Measurements from ENCODE around the gene B3GLCT. TPM values are rescaled to one million over a fixed set of nuclear protein-coding genes. Genes with fewer than 3 reads are reported as not detected.

Gene B3GLCT
- total RNA-seq: 10 to 100 TPM in 2 of 8 experiments, 1 to 10 TPM in 6; 4.1 to 35.7 (median 7.8) TPM

DNA sequence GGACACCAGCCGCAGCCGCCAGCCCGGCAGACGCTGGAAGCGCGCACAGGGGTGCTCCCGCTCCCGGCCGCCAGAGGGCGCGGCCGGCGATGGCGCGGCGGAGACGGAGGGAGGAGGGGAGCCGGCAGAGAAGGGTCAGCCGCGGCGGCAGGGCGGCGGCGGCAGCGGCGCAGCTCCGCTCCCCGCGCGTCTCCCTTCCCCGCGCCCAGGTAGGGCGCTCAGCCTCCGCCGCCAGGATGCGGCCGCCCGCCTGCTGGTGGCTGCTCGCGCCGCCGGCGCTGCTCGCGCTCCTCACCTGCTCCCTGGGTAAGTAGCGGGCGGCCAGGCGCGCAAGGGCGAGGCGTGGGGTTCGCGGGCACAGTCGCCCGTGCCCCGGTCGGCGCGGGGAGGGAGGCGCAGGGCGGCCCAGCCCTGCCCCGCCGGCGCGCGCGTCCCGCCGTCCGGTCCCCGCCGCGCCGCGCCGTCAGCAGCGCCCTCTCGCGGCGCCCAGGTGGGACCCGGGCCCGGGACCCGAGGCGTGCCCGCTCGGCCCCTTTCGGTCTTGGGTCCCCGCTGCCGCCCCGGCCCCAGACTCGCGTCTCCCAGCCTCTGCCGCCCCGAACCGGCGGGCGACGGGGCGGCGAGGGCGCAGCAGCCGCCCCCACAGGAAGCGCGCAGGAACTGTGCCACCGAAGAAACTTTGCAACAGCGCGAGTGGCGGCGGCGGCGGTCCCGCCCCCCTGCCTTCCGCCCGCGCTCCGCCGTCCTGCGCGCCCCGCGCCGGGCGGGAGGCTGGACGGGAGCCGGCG is at the start of gene B3GLCT:
TSS of gene B3GLCT (plus strand) at position 127 of the 788 bp plus-strand sequence. CDS start at position 237, 110 bp downstream.
- ATAC-seq (replicated peaks in 6 of 8): peak; percentile 75 to 88 (median 80)
- WGBS, 10 experiments: 0 to 3% (median 0%) methylated on average over 1 to 7 of the region's 126 CpGs; no CpG with 5 or more reads in 7 of the 10 experiments

DNA sequence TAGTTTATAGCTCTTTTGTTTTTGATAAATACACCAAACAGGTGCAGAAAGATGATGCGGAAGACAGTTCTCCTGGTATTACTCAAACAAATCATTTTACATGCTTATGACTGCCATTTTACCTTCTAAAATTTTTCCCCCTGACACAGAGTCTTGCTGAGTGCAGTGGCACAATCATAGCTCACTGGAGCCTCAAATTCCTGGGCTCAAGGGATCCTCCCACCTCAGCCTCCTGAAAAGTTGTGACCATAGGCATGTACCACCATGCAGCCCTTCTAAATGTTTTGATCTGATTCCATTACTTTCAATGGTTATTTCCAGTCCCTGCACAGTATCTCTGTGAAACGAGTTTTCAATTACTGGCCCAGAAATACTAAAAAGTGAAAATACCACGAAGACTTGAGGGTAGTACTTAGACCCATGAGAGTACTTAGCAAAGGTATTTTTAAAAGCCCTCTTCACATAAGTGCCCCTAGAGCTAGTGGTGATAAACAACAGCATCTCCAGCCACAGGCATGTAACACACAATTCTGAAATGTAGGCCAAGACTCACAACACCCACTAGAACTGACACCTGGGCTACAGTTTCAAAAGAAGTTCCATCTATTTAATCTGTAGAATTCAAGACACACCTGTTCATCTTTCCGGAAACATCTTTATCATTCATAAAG is 49.3 kb upstream of the B3GLCT start:
- WGBS, 10 experiments: 83 to 100% (median 98%) methylated on average over 1 to 4 of the region's 4 CpGs
- Histone ChIP-seq H3K4me3 (no peak overlapping the region), H3K4me1 (replicated peaks in 1 of 2) (no peaks in the 10 kb centered on the region), H3K27ac (no peak overlapping the region)
- ATAC-seq (replicated peaks in 6 of 8): no peak
- in situ Hi-C loops (cut with MboI; ENCODE audit: low pct_unique_long_range_greater_than_20kb in 2 of 9, low sequenced_read_pairs in 9 of 9, unreplicated experiment in 9 of 9): no loop called here

More for the DNA sequence above, at the start of gene B3GLCT:
- Histone ChIP-seq H3K4me1 (replicated peaks in 1 of 2) (peaks cover 10 to 13% of the 10 kb centered on the region in 2 donors), H3K27ac (peak within 1 kb of the TSS; percentile 86 to 95), H3K4me3 (peak within 1 kb of the TSS; percentile 82 to 100 (median 93))
- in situ Hi-C loops (cut with MboI; ENCODE audit: low pct_unique_long_range_greater_than_20kb in 2 of 9, low sequenced_read_pairs in 9 of 9, unreplicated experiment in 9 of 9): no loop called here

DNA sequence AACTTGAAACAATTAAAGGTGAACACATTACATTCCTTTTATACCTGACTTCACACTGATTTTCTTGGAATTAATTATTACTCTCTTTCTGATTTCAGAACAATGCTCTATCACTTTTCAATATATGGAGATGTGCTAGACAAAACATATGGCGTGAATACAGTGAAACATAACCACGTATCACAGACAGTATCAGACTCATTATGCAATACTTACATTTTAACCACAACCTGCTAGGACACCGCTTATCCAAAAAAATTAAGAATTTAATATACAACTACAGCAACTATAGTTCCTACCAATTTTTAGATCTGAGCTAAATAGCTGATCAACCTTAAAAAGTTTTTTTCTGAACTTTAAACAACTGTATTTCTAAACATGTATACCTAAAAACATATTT is 47.9 kb upstream of the B3GLCT start:
- in situ Hi-C loops (cut with MboI; ENCODE audit: low pct_unique_long_range_greater_than_20kb in 2 of 9, low sequenced_read_pairs in 9 of 9, unreplicated experiment in 9 of 9): no loop called here
- Histone ChIP-seq H3K27ac (no peak overlapping the region), H3K4me1 (replicated peaks in 1 of 2) (no peaks in the 10 kb centered on the region), H3K4me3 (no peak overlapping the region)
- ATAC-seq (replicated peaks in 6 of 8): no peak
- 94 to 100% (median 100%) methylated on average over 1 to 3 of the region's 3 CpGs for WGBS, 10 experiments

DNA sequence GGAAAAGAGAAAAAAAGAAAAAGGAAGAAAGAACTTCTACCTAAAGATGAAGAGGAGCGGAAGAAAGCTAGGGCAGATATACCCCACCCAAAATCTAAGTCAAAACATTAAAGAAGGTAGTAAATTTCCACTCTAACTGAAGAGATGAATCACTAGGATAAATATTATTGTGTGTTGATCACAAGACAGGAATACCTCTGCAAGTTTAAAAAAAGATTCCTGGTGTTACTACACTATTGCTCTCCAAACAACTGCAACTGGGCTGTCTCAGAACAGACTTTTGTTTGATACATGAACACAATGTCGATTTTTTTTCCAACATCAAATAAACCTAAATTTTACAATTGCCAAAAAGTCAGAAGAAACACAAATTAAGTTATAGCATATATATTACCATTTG is 44.8 kb upstream of the B3GLCT start:
- Histone ChIP-seq H3K4me1 (replicated peaks in 1 of 2) (peaks cover 10 to 12% of the 10 kb centered on the region in 2 donors), H3K27ac (no peak overlapping the region), H3K4me3 (no peak overlapping the region)
- no peak for ATAC-seq (replicated peaks in 6 of 8)
- in situ Hi-C loops (cut with MboI; ENCODE audit: low pct_unique_long_range_greater_than_20kb in 2 of 9, low sequenced_read_pairs in 9 of 9, unreplicated experiment in 9 of 9): no loop called here
- 85 to 100% (median 100%) methylated on average over 1 to 2 of the region's 2 CpGs for WGBS, 10 experiments

DNA sequence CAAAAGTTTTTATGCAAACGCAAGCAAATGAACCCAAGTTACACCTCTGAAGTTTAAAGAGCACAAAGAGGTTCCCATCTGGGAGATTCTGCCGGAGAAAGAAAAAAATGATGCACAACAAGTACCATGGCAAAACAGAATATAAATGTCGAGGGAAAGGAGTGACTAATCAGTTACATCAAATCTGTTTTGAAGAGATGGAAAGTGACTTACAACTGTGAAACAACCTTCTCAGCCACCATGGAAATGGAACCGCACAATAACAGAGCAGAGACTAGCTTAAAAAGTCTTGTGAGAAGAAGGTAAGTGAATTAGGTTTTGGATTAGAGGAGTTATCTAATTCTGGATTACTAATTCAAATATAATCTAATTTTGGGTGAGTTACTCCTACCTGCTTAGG is 40.5 kb upstream of the B3GLCT start:
- in situ Hi-C loops (cut with MboI; ENCODE audit: low pct_unique_long_range_greater_than_20kb in 2 of 9, low sequenced_read_pairs in 9 of 9, unreplicated experiment in 9 of 9): no loop called here
- whole genome bisulfite sequencing, 10 experiments: 63 to 100% (median 82%) methylated on average over 1 to 4 of the region's 4 CpGs; no CpG with 5 or more reads in 1 of the 10 experiments
- H3K27ac ChIP-seq: no peak overlapping the region
- ATAC-seq (replicated peaks in 6 of 8): no peak
- H3K4me1 ChIP-seq (replicated peaks in 1 of 2): peaks cover 10 to 12% of the 10 kb centered on the region in 2 donors
- H3K4me3 ChIP-seq: peak overlapping the region in 3 of 5 donors; percentile 66 to 78 (median 70)

DNA sequence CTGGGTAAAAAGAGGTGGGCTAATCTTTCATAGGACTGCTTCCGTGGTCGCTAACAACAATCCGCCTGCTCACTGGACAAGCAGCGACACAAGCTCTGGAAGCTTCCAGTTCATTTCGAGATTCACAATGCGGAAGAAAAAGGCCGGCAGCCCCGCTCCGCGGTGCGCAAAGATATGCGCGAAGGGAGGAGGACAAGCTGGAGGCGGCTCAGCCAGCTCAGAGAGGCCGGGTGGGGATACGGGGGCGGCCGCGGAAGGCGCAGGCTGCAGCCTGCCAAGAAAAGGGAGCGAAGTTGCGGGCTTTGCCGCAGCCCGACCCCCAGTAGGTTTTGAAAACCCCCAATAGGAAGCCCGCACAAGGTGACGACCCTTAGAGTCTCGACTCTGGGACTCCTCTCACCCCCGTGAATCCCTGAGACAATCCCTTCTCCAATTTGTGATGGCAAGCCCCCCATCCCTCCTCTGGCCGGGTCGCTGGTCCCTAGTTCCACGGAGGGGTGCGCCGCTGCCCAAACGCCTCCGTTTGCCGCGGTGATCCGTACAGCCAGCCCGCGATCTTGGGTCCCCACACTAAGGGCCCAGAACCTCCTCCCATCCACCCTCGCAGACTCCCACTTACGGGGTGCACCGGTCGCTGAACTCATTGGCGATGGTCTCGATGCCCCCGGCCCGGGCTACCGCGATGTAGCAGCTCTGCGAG is 38.8 kb upstream of the B3GLCT start:
- peaks cover 10 to 12% of the 10 kb centered on the region in 2 donors for H3K4me1 ChIP-seq (replicated peaks in 1 of 2)
- in situ Hi-C loops (cut with MboI; ENCODE audit: low pct_unique_long_range_greater_than_20kb in 2 of 9, low sequenced_read_pairs in 9 of 9, unreplicated experiment in 9 of 9): no loop called here
- peak overlapping the region; percentile 68 to 90 for H3K27ac ChIP-seq
- peak; percentile 4 to 31 (median 12) for ATAC-seq (replicated peaks in 6 of 8)
- 0 to 4% (median 0%) methylated on average over 2 to 19 of the region's 51 CpGs; no CpG with 5 or more reads in 2 of the 10 experiments for WGBS, 10 experiments
- H3K4me3 ChIP-seq: peak overlapping the region; percentile 66 to 98 (median 71)

DNA sequence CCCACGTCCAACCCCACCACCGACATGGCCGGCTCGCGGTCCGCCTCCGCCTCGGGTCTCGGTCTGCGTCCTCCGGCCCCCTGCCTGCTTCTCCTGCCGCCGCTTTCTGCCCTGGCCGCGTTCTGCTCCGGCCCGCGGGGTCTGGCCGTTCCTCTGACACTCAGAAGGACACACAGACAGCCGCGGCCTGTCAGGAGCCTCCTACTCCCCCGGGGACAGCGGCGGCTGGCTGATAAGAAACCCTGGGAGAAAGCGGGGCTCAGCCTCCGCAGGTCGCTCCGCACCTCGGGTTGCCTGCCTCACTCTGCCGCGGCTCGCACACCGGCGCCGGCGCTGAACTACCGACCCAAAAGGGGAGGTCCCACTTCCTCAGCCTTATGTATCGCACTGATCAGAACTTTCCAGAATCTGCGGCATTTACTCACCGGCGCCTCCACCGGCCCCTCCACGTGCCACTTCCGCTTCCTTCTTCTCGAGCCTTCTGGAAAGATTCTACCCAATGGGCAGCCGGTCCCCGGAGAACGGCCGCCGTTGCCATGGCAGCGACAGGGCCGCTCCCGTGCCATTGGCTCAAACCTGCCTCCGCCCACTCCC is 38.1 kb upstream of the B3GLCT start, which contains the start of gene HSPH1:
TSS of gene HSPH1 (minus strand) at position 348 of the 594 bp plus-strand sequence. CDS start at position 26, 322 bp downstream.
- 0 to 3% (median 1%) methylated on average over 12 to 18 of the region's 54 CpGs; no CpG with 5 or more reads in 5 of the 10 experiments for WGBS, 10 experiments

DNA sequence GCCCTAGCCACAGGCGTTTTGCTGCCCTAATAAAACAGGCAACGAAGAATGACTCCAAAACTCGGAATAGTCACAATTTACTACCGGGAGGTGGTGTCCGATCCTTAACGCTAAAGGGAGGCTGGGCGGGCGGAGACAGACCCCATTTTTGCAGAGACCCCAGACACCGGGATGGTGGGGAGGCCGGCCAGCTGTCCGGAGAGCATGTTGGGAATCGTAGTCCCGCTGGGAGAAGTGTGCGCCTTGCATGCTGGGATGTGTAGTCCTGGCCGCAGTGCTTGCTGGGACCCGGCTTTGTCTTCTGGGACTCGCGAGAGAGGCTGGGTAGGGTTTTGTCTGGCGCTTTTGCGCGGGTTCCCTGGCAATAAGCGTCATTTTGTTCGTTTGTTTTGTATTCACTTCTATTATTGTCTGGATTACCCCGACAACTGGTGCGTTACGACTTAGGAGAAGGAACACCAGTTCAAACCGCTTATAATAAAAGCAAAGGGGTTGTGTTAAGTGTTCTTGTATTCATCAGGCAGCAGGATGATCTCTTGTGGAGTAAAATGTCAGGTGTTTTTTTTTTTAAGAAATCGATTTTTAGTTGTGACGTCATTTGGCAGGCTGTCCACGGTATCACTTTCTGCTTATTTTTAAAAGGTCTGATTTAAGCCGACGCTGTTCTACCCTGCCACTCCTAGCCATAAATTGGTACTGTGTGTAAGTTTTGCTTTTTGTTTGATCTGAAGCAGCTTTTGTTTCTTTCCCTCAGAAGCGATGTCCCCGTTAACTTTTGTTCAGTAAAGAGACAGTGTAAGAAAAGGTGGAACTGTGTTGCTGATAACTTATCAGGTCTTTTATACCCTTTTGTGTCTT is 37.4 kb upstream of the B3GLCT start:
- peak; percentile 82 to 91 (median 87) for ATAC-seq (replicated peaks in 6 of 8)
- Histone ChIP-seq H3K4me3 (peak overlapping the region; percentile 66 to 98 (median 71)), H3K4me1 (replicated peaks in 1 of 2) (peaks cover 10 to 12% of the 10 kb centered on the region in 2 donors), H3K27ac (peak overlapping the region; percentile 79 to 92)
- WGBS, 10 experiments: 0 to 4% (median 2%) methylated on average over 4 to 30 of the region's 34 CpGs
- in situ Hi-C loops (cut with MboI; ENCODE audit: low pct_unique_long_range_greater_than_20kb in 2 of 9, low sequenced_read_pairs in 9 of 9, unreplicated experiment in 9 of 9): no loop called here

More for the DNA sequence above, 38.1 kb upstream of the B3GLCT start, which contains the start of gene HSPH1:
- in situ Hi-C loops (cut with MboI; ENCODE audit: low pct_unique_long_range_greater_than_20kb in 2 of 9, low sequenced_read_pairs in 9 of 9, unreplicated experiment in 9 of 9): no loop called here
- peak; percentile 83 to 90 (median 86) for ATAC-seq (replicated peaks in 6 of 8)
- Histone ChIP-seq H3K27ac (peak within 1 kb of the TSS; percentile 90 to 92), H3K4me1 (replicated peaks in 1 of 2) (peaks cover 10 to 12% of the 10 kb centered on the region in 2 donors), H3K4me3 (peak within 1 kb of the TSS; percentile 66 to 98 (median 71))

DNA sequence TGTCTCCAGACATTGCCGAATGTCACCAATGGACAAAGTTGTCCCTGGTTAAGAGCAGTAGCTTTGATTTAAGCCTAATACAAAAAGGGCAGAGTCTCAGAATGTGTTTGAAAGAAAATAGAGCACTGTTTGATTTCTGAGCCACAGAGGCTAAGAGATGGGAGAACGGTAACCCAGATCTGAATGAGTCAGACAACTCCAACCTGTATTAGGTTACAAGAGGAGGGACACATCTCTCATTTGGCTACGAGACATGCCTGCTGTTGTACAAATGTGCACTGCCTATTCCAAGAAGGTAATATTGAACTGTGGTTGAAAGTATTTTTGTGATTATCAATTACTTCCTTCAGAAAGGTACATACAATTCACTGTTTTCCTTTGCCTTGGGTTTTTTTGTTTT is 33.2 kb upstream of the B3GLCT start:
- no peak overlapping the region for H3K4me3 ChIP-seq
- H3K4me1 ChIP-seq (replicated peaks in 1 of 2): peaks cover 3 to 5% of the 10 kb centered on the region in 2 donors
- H3K27ac ChIP-seq: no peak overlapping the region
- in situ Hi-C loops (cut with MboI; ENCODE audit: low pct_unique_long_range_greater_than_20kb in 2 of 9, low sequenced_read_pairs in 9 of 9, unreplicated experiment in 9 of 9): no loop called here
- no peak for ATAC-seq (replicated peaks in 6 of 8)
- WGBS, 10 experiments: 27 to 90% (median 60%) methylated on average over 1 to 2 of the region's 3 CpGs; no CpG with 5 or more reads in 4 of the 10 experiments

DNA sequence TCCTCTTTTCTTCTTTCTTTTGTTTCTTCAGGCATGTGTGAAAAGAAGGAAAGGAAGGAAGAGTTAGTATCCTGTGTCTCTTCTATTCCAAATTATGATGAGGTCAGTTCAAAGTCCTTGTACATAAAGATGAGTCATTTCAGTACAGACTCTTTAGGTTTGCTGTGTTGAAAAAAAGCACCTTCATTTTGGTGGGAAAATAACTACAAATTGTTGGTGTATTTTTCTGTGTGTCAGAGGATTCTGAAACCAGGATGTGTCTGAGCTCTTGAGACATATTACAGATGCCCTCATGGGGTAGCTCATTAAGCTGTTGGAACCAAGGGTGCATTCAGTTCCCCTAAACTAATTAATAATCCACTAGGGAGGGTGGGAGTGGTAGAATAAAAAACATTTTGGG is 32.3 kb upstream of the B3GLCT start:
- peaks cover 3 to 5% of the 10 kb centered on the region in 2 donors for H3K4me1 ChIP-seq (replicated peaks in 1 of 2)
- H3K27ac ChIP-seq: no peak overlapping the region
- in situ Hi-C loops (cut with MboI; ENCODE audit: low pct_unique_long_range_greater_than_20kb in 2 of 9, low sequenced_read_pairs in 9 of 9, unreplicated experiment in 9 of 9): no loop called here
- no peak overlapping the region for H3K4me3 ChIP-seq
- ATAC-seq (replicated peaks in 6 of 8): no peak

DNA sequence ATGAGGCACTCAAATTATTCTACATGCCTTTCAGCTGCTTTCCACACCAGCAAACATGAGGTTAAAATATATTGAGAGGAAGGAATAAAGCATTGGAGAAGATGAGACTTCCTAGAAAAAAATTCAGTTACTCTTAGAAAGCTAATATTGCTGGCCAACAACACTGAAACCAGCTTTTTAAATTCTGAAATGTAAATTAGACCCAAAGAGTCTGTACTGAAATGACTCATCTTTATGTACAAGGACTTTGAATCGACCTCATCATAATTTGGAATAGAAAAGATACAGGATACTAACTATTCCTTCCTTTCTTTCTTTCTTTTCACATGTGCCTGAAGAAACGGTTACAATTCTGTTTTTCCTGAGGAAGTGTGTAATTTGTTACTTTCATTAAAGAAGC is 31.6 kb upstream of the B3GLCT start:
- Histone ChIP-seq H3K4me3 (no peak overlapping the region), H3K4me1 (replicated peaks in 1 of 2) (peaks cover 3 to 5% of the 10 kb centered on the region in 2 donors), H3K27ac (peak overlapping the region in 1 of 2 donors; percentile 26)
- WGBS, 10 experiments: 0 to 78% (median 32%) methylated on average over 1 to 2 of the region's 2 CpGs
- ATAC-seq (replicated peaks in 6 of 8): peak in 3 of 8 experiments; percentile 66 to 85 (median 84)
- in situ Hi-C loops (cut with MboI; ENCODE audit: low pct_unique_long_range_greater_than_20kb in 2 of 9, low sequenced_read_pairs in 9 of 9, unreplicated experiment in 9 of 9): no loop called here

DNA sequence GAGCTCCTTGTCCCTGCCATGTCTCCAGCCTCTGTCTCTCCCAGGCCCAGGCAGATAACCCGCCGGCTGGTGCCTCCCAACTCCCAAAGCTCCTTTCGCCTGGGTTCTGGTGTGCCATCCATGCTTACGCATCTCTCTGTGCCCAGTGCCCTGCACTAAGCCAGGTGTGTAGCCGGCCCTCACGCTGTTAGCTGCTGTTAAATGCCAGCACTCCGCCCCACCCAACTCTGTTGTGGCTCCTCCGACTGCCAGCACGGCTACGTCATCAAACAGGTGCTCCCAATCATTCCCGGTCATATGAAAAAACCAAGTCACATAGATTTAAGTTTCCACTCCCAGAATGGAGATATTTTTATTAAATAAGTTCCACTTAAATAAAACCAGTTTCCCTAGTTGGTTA is 31.0 kb upstream of the B3GLCT start:
- no peak for ATAC-seq (replicated peaks in 6 of 8)
- peaks cover 3 to 5% of the 10 kb centered on the region in 2 donors for H3K4me1 ChIP-seq (replicated peaks in 1 of 2)
- H3K4me3 ChIP-seq: no peak overlapping the region
- H3K27ac ChIP-seq: no peak overlapping the region
- 42 to 100% (median 89%) methylated on average over 1 to 9 of the region's 11 CpGs; no CpG with 5 or more reads in 1 of the 10 experiments for WGBS, 10 experiments
- in situ Hi-C loops (cut with MboI; ENCODE audit: low pct_unique_long_range_greater_than_20kb in 2 of 9, low sequenced_read_pairs in 9 of 9, unreplicated experiment in 9 of 9): no loop called here

Data from motor neuron (in vitro differentiated cells).